Measurements from ENCODE around the gene ASTN1.
"Not testable (repeated sequence)": the region's sequence is repeated elsewhere in the genome, so short reads cannot be mapped to it uniquely, and the experiment has no call there.

Gene ASTN1

DNA sequence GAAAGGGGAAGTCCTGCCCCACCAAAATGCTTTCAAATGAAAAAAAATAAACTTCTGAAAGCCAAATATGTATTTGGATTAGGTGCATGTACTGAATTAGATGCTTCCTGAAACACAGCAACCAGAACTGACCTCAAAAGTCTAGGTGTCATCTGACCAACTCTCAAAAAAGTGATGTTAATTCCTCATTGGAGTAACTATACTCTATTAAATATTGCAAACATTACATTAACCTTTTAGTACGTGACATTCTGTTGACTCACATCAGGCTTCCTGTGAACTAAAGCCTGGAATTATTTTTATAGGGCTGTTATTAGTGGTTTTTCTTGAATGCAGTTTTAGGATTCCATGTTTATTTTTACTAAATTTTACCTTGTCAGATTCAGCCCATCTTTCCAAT lies 73.5 kb downstream of the ASTN1 start:
- TF ChIP-seq, protein P1, sequence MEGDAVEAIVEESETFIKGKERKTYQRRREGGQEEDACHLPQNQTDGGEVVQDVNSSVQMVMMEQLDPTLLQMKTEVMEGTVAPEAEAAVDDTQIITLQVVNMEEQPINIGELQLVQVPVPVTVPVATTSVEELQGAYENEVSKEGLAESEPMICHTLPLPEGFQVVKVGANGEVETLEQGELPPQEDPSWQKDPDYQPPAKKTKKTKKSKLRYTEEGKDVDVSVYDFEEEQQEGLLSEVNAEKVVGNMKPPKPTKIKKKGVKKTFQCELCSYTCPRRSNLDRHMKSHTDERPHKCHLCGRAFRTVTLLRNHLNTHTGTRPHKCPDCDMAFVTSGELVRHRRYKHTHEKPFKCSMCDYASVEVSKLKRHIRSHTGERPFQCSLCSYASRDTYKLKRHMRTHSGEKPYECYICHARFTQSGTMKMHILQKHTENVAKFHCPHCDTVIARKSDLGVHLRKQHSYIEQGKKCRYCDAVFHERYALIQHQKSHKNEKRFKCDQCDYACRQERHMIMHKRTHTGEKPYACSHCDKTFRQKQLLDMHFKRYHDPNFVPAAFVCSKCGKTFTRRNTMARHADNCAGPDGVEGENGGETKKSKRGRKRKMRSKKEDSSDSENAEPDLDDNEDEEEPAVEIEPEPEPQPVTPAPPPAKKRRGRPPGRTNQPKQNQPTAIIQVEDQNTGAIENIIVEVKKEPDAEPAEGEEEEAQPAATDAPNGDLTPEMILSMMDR (IDR thresholded peaks at IDR 0.05; ENCODE audit: insufficient read depth, low read depth, low read length, missing control alignments) = no peak
- DNase-seq (ENCODE audit: low read depth) = peak; percentile 15
- H3K4me3 ChIP-seq (ENCODE audit: low read length) = no peak overlapping the region

DNA sequence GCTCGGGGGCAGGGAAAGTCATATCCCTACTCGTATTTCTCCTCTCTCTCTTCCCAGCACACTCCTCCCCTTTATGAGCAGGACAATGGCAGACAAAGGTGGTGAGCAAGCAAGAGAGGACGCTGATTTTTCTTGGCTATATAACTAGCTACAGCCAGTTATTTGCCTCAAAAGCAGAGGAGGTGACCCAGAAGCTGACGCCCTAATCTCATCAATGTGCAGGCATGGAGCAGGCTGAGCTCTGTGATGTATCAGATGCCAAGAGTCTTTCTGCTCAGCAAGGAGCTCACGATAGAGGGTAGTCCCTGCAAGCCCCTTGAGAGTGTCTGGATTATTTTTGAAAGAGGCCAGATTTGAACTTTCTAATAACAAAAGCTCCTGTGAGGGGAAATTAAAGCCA lies 75.5 kb downstream of the ASTN1 start:
- H3K4me3 ChIP-seq (ENCODE audit: low read length) = no peak overlapping the region
- DNase-seq (ENCODE audit: low read depth) = no peak
- TF ChIP-seq, protein P1 (IDR thresholded peaks at IDR 0.05; ENCODE audit: insufficient read depth, low read depth, low read length, missing control alignments) = no peak

DNA sequence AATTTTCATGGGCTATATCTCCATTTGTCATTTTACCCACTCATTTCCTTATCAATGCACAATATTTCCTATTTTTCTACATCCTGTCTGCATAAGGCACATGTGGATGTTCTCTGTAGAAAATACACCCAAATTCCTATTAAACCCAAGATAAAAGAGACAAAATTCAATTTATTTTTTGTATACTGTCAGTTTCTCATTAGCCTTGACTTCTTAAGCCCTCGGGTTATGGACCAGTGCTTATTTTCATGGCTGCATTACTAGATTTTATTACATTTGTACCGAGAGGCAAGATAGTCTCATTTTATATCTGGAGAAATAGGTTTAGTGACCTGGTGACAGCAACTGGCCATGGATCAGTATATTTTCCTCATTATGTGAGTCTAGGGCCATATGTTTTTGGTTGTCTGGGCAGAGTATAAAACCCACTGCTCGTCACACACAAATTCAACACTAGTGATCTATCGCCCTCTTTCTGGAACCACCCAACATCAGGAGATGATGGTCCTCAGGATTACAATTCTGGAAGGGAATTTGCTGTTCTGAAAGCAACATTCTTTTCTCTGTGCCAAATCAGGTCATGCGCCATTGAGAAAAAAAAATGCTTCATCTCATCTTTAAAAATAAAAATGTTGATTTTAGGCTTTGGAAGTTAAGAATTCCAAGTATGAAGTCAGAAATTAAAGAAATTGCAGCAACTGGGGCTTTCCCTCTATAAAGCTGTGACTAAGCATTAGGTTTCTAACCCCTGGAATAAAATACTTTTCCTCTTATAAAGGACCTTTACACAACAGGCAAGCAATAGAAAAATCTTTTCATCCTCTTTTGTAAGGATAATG lies 81.4 kb downstream of the ASTN1 start:
- H3K4me3 ChIP-seq (ENCODE audit: low read length) = no peak overlapping the region
- TF ChIP-seq, protein P1 (IDR thresholded peaks at IDR 0.05; ENCODE audit: insufficient read depth, low read depth, low read length, missing control alignments) = no peak

DNA sequence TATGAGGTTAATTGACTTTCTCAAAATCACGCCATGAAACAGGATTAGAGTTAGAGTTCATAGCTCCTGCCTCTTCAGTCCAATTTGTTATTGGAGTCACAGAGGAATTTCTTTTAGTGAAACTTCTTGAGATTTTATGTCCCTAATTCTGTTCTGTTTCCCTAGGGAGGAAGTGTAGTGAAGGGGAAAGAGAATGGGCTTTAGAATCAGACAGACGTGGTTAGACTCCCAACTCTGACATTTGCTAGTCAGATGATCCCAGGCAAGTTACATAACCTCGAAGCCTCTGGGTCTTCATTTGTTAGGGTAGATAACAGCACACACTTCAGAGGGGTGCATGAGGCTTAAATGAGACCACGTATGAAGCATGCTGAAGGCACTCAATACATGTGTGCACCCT lies 83.9 kb downstream of the ASTN1 start:
- DNase-seq (ENCODE audit: low read depth) = no peak
- no peak overlapping the region for H3K4me3 ChIP-seq (ENCODE audit: low read length)
- TF ChIP-seq, protein P1 (IDR thresholded peaks at IDR 0.05; ENCODE audit: insufficient read depth, low read depth, low read length, missing control alignments) = no peak

More for the DNA sequence above, 81.4 kb downstream of the ASTN1 start:
- peak; percentile 4 for DNase-seq (ENCODE audit: low read depth)

DNA sequence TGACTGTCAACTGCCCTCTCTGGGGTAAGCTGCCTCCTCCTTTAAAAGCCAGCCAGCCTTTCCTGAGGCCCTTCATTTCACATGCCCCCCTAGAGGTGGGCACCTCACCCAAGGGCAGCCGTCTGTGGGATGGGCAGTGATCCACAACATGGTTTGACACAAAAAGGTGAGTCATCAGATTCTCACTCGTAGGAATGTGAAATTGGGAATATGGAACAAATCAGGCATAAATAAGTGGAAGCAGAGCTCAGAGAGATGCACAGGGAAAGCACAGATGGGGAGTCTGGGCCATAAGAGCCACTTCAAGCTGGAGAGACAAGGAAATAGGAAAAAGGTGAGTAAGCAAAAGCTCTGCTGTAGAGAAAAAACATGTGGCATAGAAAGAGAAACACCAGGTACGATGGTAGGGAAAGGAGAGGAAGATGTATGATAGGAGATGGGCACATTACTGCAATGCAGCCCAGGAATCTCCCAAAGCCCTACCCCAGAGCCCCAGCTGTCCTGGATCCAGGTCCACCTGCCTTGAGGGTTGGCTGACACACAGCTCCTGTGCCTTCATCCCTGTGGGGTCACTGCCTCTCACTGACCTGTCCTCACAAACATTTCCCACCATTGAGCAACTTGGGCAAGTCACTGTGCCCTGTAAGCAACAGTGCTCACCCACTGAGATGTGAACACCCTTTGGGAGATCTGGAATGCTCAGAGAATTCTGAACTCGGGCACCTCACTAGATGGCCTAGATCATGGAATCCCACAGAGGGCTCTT lies 86.6 kb downstream of the ASTN1 start:
- TF ChIP-seq, protein P1 (IDR thresholded peaks at IDR 0.05; ENCODE audit: insufficient read depth, low read depth, low read length, missing control alignments) = no peak
- no peak overlapping the region for H3K4me3 ChIP-seq (ENCODE audit: low read length)
- DNase-seq (ENCODE audit: low read depth) = no peak

DNA sequence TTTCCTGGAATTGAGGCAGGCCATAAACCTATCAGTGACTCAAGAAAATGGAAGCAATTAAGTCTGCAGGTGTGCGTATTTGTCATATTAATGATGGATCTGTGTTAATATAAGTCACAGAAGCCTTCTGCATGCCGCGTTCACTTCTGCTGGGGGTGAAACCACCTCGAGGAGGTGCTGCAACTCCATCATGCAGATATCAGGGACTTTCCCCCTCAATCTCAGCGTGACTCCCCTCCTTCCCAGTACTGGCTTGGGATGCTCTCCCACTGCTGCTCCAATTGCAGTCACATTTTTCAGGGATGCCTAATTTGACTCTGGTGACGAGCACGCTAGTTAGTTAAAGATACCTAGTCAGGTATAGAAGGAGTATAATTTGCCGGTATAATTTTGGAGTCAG lies 87.5 kb downstream of the ASTN1 start:
- DNase-seq (ENCODE audit: low read depth) = no peak
- no peak overlapping the region for H3K4me3 ChIP-seq (ENCODE audit: low read length)
- TF ChIP-seq, protein P1 (IDR thresholded peaks at IDR 0.05; ENCODE audit: insufficient read depth, low read depth, low read length, missing control alignments) = no peak

DNA sequence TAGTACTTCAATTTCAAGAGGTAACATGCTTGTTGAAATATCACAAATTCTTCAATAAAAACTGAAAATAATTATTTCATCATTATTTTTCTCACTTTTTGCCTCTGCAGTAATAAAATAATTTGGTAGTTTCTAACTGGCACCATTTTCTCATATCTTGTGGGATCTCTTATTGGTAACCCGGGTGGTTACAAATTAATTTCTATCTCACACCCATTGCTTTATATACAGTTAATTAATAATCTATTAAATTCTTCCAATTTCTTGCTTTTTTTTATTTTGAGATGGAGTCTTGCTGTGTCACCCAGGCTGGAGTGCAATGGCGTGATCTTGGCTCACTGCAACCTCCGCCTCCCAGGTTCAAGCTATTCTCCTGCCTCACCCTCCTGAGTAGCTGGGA lies 89.7 kb downstream of the ASTN1 start:
- not testable (repeated sequence) for DNase-seq (ENCODE audit: low read depth); H3K4me3 ChIP-seq (ENCODE audit: low read length)

Data from epithelial cell of esophagus (primary cell).